H1 (cell line): Measurements from ENCODE around the gene CLIC3. TPM values are rescaled to one million over a fixed set of nuclear protein-coding genes. Genes with fewer than 3 reads are reported as not detected.

Source experiments
- CTCF ChIA-PET: fragments of 300-600 bp; sonication (Branson Sonifier 250); formaldehyde crosslinking; loops from one replicate; lab custom pipeline; 2021; ENCODE audit not compliant: partially characterized antibody; lab: Charles Lee
- POLR2A ChIA-PET: fragments of 300-600 bp; sonication (Branson Sonifier 250); formaldehyde crosslinking; loops from one replicate; lab custom pipeline; 2021; ENCODE audit warnings: inconsistent platforms; ENCODE audit not compliant: partially characterized antibody; lab: Charles Lee
- DNase-seq, 2 experiments: peaks; one replicate each; pipeline versions ENCODE4 v3.0.0 to v3.0.0-alpha.2; 2010 to 2022; ENCODE audit warnings: low spot score in 2 of 2, low read depth in 1 of 2, mixed read lengths in 1 of 2
- FAIRE-seq: peaks from 2 replicates; lab custom pipeline; 2011; peaks lifted over from hg19 to GRCh38; lab: Jason Lieb, UNC
- H2AFZ ChIP-seq: 2 replicates; pipeline ENCODE4 v1.8.1; 2012; ENCODE audit warnings: low read length, inconsistent platforms
- H2AK5ac ChIP-seq: 2 replicates; pipeline ENCODE4 v1.6.1; 2013; ENCODE audit warnings: low read depth, low read length
- H2BK120ac ChIP-seq: replicated peaks from 2 replicates; pipeline ENCODE3; 2013; ENCODE audit warnings: low read depth, low read length, inconsistent platforms
- H2BK12ac ChIP-seq: 2 replicates; pipeline ENCODE4 v1.6.1; 2013; ENCODE audit warnings: low read depth, low read length
- H2BK15ac ChIP-seq: 2 replicates; pipeline ENCODE4 v1.6.1; 2013; ENCODE audit warnings: low read length
- H2BK20ac ChIP-seq: 2 replicates; pipeline ENCODE4 v1.6.1; 2013; ENCODE audit warnings: low read length
- H2BK5ac ChIP-seq: 2 replicates; pipeline ENCODE4 v1.6.1; 2013; ENCODE audit warnings: low read depth, low read length
- H3K14ac ChIP-seq: 2 replicates; pipeline ENCODE4 v1.6.1; 2013; ENCODE audit warnings: inconsistent platforms; ENCODE audit not compliant: insufficient read length
- H3K18ac ChIP-seq: 2 replicates; pipeline ENCODE4 v1.6.1; 2013; ENCODE audit warnings: low read length; ENCODE audit errors: extremely low read depth
- H3K23ac ChIP-seq: 2 replicates; pipeline ENCODE4 v1.6.1; 2013; ENCODE audit warnings: inconsistent platforms; ENCODE audit not compliant: insufficient read length
- H3K23me2 ChIP-seq: 2 replicates; pipeline ENCODE4 v1.6.1; 2013; ENCODE audit warnings: low read depth, low read length
- H3K27ac ChIP-seq: 2 replicates; pipeline ENCODE4 v1.6.1; 2011; ENCODE audit warnings: low read depth, low read length, inconsistent platforms
- H3K27me3 ChIP-seq, 4 experiments: replicated peaks in 1 of 4; 1 replicate in 1 of 4; 2 replicates in 3 of 4; pipeline versions ENCODE4 v1.6.1 to v1.8.1; 2011 to 2013; ENCODE audit warnings: low read length in 3 of 4, mild to moderate bottlenecking in 3 of 4, inconsistent platforms in 2 of 4, mixed read lengths in 2 of 4, moderate library complexity in 1 of 4; ENCODE audit not compliant: control insufficient read depth in 3 of 4, insufficient read depth in 3 of 4; ENCODE audit errors: extremely low read depth in 1 of 4
- H3K36me3 ChIP-seq, 4 experiments: 2 replicates each; pipeline versions ENCODE4 v1.6.1 to v1.8.1; 2011 to 2013; ENCODE audit warnings: mild to moderate bottlenecking in 4 of 4, low read length in 3 of 4, moderate library complexity in 2 of 4, control low read depth in 1 of 4, inconsistent platforms in 1 of 4; ENCODE audit not compliant: insufficient read depth in 4 of 4, control insufficient read depth in 2 of 4
- H3K4ac ChIP-seq: replicated peaks from 2 replicates; pipeline ENCODE3; 2013; ENCODE audit warnings: low read length, low read depth, mixed read lengths, inconsistent platforms; ENCODE audit not compliant: insufficient read length
- H3K4me1 ChIP-seq, 4 experiments: replicated peaks in 1 of 4; 1 replicate in 1 of 4; 2 replicates in 3 of 4; pipeline versions ENCODE4 v1.6.1 to v1.8.1; 2011 to 2013; ENCODE audit warnings: low read length in 3 of 4, inconsistent platforms in 2 of 4, mixed read lengths in 1 of 4; ENCODE audit not compliant: insufficient read depth in 4 of 4, control insufficient read depth in 3 of 4
- H3K4me2 ChIP-seq, 2 experiments: 2 replicates each; pipeline versions ENCODE4 v1.6.1 to v1.8.1; 2011 to 2013; ENCODE audit warnings: low read depth in 2 of 2, low read length in 2 of 2, control low read depth in 1 of 2, inconsistent platforms in 1 of 2, mild to moderate bottlenecking in 1 of 2; ENCODE audit not compliant: insufficient read depth in 1 of 2
- H3K4me3 ChIP-seq, 4 experiments: fragments of 200-600, 300-600 bp in 1 of 4; sonication (generic), shearing (Covaris generic), sonication (Bioruptor Twin) in 1 of 4; 2 replicates each; pipeline versions ENCODE4 v1.5.1 to v1.8.1; 2011 to 2016; ENCODE audit warnings: low read length in 4 of 4, low read depth in 3 of 4, control low read depth in 2 of 4, inconsistent platforms in 2 of 4, mild to moderate bottlenecking in 2 of 4, mixed read lengths in 1 of 4, moderate library complexity in 1 of 4; ENCODE audit not compliant: insufficient read depth in 2 of 4; ENCODE audit errors: extremely low read depth in 1 of 4
- H3K56ac ChIP-seq: replicated peaks from 2 replicates; pipeline ENCODE3; 2013; ENCODE audit warnings: low read depth, mild to moderate bottlenecking, mixed read lengths, low read length, inconsistent platforms; ENCODE audit not compliant: insufficient read length
- H3K79me1 ChIP-seq: 2 replicates; pipeline ENCODE4 v1.6.1; 2013; ENCODE audit warnings: low read depth, low read length, control low read depth
- H3K79me2 ChIP-seq, 2 experiments: 2 replicates each; pipeline versions ENCODE4 v1.6.1 to v1.8.1; 2012 to 2013; ENCODE audit warnings: low read length in 2 of 2, mild to moderate bottlenecking in 2 of 2, inconsistent platforms in 1 of 2; ENCODE audit not compliant: insufficient read depth in 2 of 2, control insufficient read depth in 1 of 2
- H3K9ac ChIP-seq, 4 experiments: replicated peaks in 1 of 4; 1 replicate in 1 of 4; 2 replicates in 3 of 4; pipeline versions ENCODE4 v1.6.1 to v1.8.1; 2011 to 2013; ENCODE audit warnings: low read depth in 3 of 4, low read length in 3 of 4, control low read depth in 2 of 4, mild to moderate bottlenecking in 2 of 4, moderate library complexity in 2 of 4, inconsistent platforms in 1 of 4; ENCODE audit errors: extremely low read depth in 1 of 4
- H3K9me3 ChIP-seq, 2 experiments: 2 replicates each; pipeline versions ENCODE4 v1.6.1 to v1.8.1; 2012 to 2013; ENCODE audit warnings: mild to moderate bottlenecking in 2 of 2, moderate library complexity in 2 of 2, control low read depth in 1 of 2, inconsistent platforms in 1 of 2, low read depth in 1 of 2, low read length in 1 of 2, mixed read lengths in 1 of 2; ENCODE audit not compliant: insufficient read depth in 2 of 2
- H4K20me1 ChIP-seq, 2 experiments: replicated peaks in 1 of 2; 2 replicates each; pipeline versions ENCODE3 to v1.8.1; 2011 to 2013; ENCODE audit warnings: inconsistent platforms in 2 of 2, low read length in 2 of 2, mild to moderate bottlenecking in 1 of 2; ENCODE audit not compliant: insufficient read depth in 2 of 2, control insufficient read depth in 1 of 2
- H4K5ac ChIP-seq: 2 replicates; pipeline ENCODE4 v1.6.1; 2013; ENCODE audit warnings: low read length, low read depth, mixed read lengths, inconsistent platforms; ENCODE audit not compliant: insufficient read length
- H4K8ac ChIP-seq: 2 replicates; pipeline ENCODE4 v1.8.0; 2013; ENCODE audit warnings: mild to moderate bottlenecking, moderate library complexity, low read length, inconsistent platforms; ENCODE audit not compliant: insufficient read depth; ENCODE audit errors: extremely low read depth
- H4K91ac ChIP-seq: replicated peaks from 2 replicates; pipeline ENCODE3; 2013; ENCODE audit warnings: low read length, mixed read lengths, inconsistent platforms; ENCODE audit not compliant: insufficient read length
- CHD1 ChIP-seq: IDR thresholded peaks from 2 replicates; pipeline ENCODE4 v1.6.1; 2012; ENCODE audit warnings: low read depth, low read length, improper control_type of control experiment
- TAF7 ChIP-seq: optimal IDR thresholded peaks from 2 replicates; pipeline ENCODE3; 2011; ENCODE audit warnings: low read depth, mild to moderate bottlenecking, inconsistent platforms, low read length, moderate library complexity, borderline replicate concordance
- WGBS, 2 experiments: shearing (Covaris generic) in 1 of 2; methylation state at CpG; one replicate each; pipeline versions ENCODE4 v1.1.6 to v1.1.7; 2013 to 2015; ENCODE audit warnings: low lambda C conversion rate in 2 of 2, mixed read lengths in 2 of 2, inconsistent platforms in 1 of 2, low coverage in 1 of 2, missing lambda C conversion rate in 1 of 2; ENCODE audit not compliant: insufficient replicate concordance in 2 of 2, insufficient coverage in 1 of 2, insufficient read length in 1 of 2; ENCODE audit errors: extremely low coverage in 1 of 2, missing lambda C conversion rate in 1 of 2; 5-methylcytosine and 5-hydroxymethylcytosine counted together
- polyA plus RNA-seq, 7 experiments: library from polyadenylated mRNA; depleted of rRNA in 3 of 7; stranded (reverse) in 5 of 7; unstranded in 2 of 7; fragments of >200 nt in 5 of 7; fragments of 200-250 nt in 2 of 7; gene quantifications; 1 replicate in 5 of 7; 2 replicates in 1 of 7; 4 replicates in 1 of 7; pipeline versions ENCODE4 v1.2.1 to v1.2.3, GENCODE V29; 2011 to 2013; ENCODE audit warnings: missing spikeins in 2 of 7, mixed read lengths in 2 of 7
- total RNA-seq: library from RNA; stranded (reverse); fragmentation: NEBNext Ultra II Directional; extraction: Animal tissue kit (Norgen Biotek cat#: 25700); gene quantifications from 2 replicates; pipeline ENCODE4 v1.2.1, GENCODE V29; 2021

CLIC3 gene
- total and polyA plus RNA-seq, 2 of the 8 experiments (the other 6 are each of a cell fraction or from before 2014, with no cell fraction given), result 0.12 TPM; not detected in 1

DNA sequence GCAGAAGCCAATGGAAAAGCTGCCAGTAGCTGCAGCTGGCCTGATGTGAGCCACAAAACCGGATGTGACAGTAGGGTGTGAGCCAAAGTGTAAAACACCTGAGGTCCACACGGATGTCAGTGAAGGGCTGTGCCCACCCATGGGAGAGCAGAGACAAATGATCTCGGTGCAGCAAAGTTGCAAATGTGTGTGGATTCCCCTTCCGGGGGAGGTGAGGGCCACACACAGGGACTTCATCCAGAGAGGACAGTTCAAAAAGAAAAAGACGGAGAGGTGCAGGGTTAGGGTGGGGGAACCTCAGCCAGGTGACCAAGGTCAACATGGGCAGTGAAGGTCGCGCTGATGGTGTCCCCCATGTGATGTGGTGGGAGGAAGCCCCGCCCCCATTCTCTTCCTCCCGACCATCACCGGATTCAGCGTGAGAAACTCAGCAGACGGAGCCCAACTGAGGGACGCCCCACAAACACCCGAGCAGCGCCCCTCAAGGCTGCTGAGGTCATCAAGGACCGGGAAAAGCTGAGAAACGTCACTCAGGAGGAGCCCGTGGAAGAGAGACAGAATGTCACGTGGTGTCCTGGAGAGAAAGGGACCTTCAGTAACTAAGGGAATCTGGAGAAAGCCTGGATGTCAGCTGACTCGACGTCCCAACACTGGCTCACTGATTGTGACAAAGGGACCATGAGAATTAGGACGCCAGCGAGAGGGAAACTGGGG, 30.4 kb downstream of the CLIC3 start:
- H3K23ac ChIP-seq, result no peak overlapping the region
- WGBS, 2 experiments, result 63% methylated on average over 23 of the region's 23 CpGs; no CpG with 5 or more reads in 1 of the 2 experiments
- H3K23me2 ChIP-seq, result no peaks in the 10 kb centered on the region
- H3K4me1 ChIP-seq, result peaks cover 0 to 7% (median 5%) of the 10 kb centered on the region in 4 experiments; a peak in 4 of 7 replicates
- ChIA-PET CTCF (interaction anchor here (0.7 to 9.4 kb wide), 8 partner anchors 10 to 70 kb away, joined by 3 to 38 read pairs (median 4); partner anchors contain the start of genes FUT7 and LCN12), POLR2A (interaction anchor here (0.6 to 2.4 kb wide), 4 partner anchors 9 to 486 kb away, joined by 3 to 10 read pairs (median 4); no protein-coding TSS in a partner anchor)
- H3K4ac ChIP-seq, result peak overlapping the region; percentile 65
- H2BK12ac ChIP-seq, result peak overlapping the region; percentile 90; the same call in 1 of the 2 replicates
- H2AFZ ChIP-seq, result peak overlapping the region; percentile 90; the same call in 1 of the 2 replicates
- H2AK5ac ChIP-seq, result no peak overlapping the region
- FAIRE-seq, result no peak
- H2BK15ac ChIP-seq, result no peak overlapping the region; the same call in 1 of the 2 replicates
- H2BK120ac ChIP-seq, result no peak overlapping the region
- peak overlapping the region; percentile 78 for H3K18ac ChIP-seq
- DNase-seq, result no peak
- H3K14ac ChIP-seq, result no peak overlapping the region
- no peaks in the 10 kb centered on the region for H3K36me3 ChIP-seq
- peak overlapping the region; percentile 27 to 38; a peak in 1 of 4 replicates for H3K4me2 ChIP-seq
- no peak overlapping the region for H3K27ac ChIP-seq
- H4K5ac ChIP-seq, result peak overlapping the region; percentile 13
- H3K79me2 ChIP-seq, result no peaks in the 10 kb centered on the region
- no peaks in the 10 kb centered on the region for H3K27me3 ChIP-seq
- H3K4me3 ChIP-seq, result no peak overlapping the region
- 0 out of 7 replicates have a peak overlapping the region, but pooled peaks of 1 of the 4 experiments have one; percentile 7 for H3K9ac ChIP-seq
- peak overlapping the region; percentile 66; the same call in 1 of the 2 replicates for H2BK20ac ChIP-seq
- peak overlapping the region; percentile 80 for H4K91ac ChIP-seq
- H2BK5ac ChIP-seq, result peak overlapping the region; percentile 63; the same call in 1 of the 2 replicates
- H4K8ac ChIP-seq, result no peak overlapping the region
- H3K79me1 ChIP-seq, result no peaks in the 10 kb centered on the region; the same call in 1 of the 2 replicates
- no peaks in the 10 kb centered on the region for H4K20me1 ChIP-seq
- H3K56ac ChIP-seq, result no peak overlapping the region
- no peaks in the 10 kb centered on the region for H3K9me3 ChIP-seq
- TF ChIP-seq TAF7 (no peak), CHD1 (no peak)
